HL-60 (cell line): ENCODE results near the gene NCF4.
A peak's percentile ranks its signal among the peaks of the same experiment; 100 is the strongest.

Source experiments
- DNase-seq, 2 experiments: peaks; one replicate each; pipeline ENCODE4 v3.0.0-alpha.2; 2010 to 2020; ENCODE audit warnings: low read depth in 1 of 2, low spot score in 1 of 2
- H3K27ac ChIP-seq: fragments of 250-450 bp; sonication (Bioruptor Pico); replicated peaks from 2 replicates; pipeline ENCODE4 v1.5.1; 2020; ENCODE audit warnings: mild to moderate bottlenecking, moderate library complexity
- H3K27me3 ChIP-seq: fragments of 250-450 bp; sonication (Bioruptor Pico); 2 replicates; pipeline ENCODE4 v1.5.1; 2021; ENCODE audit warnings: mild to moderate bottlenecking, moderate library complexity; ENCODE audit not compliant: insufficient read depth, poor library complexity, severe bottlenecking
- H3K4me3 ChIP-seq: replicated peaks from 2 replicates; pipeline ENCODE4 v1.5.1; 2011; ENCODE audit warnings: mild to moderate bottlenecking, control low read depth, low read length; ENCODE audit not compliant: insufficient read depth
- CTCF ChIP-seq: IDR thresholded peaks from one replicate; pipeline ENCODE4 v1.5.1; 2011; ENCODE audit warnings: low read length, control low read depth, inconsistent platforms; ENCODE audit not compliant: insufficient read depth
- GABPA ChIP-seq: IDR thresholded peaks from 2 replicates; pipeline ENCODE4 v1.6.1; 2012; ENCODE audit warnings: low read depth
- POLR2AphosphoS5 ChIP-seq: IDR thresholded peaks from 2 replicates; pipeline ENCODE4 v1.6.1; 2012; ENCODE audit warnings: low read depth
- REST ChIP-seq: IDR thresholded peaks from 2 replicates; pipeline ENCODE4 v1.6.1; 2012; ENCODE audit warnings: low read depth; ENCODE audit not compliant: insufficient replicate concordance
- SPI1 ChIP-seq: IDR thresholded peaks from 2 replicates; pipeline ENCODE4 v1.6.1; 2012; ENCODE audit warnings: low read depth, mild to moderate bottlenecking, borderline replicate concordance

NCF4 gene

GRCh38 chr22:36874736-36875135 lies 13.9 kb downstream of the NCF4 start:
- DNase-seq: no peak
- H3K27ac ChIP-seq: peak overlapping the region; percentile 61
- no peaks in the 10 kb centered on the region for H3K27me3 ChIP-seq
- TF ChIP-seq POLR2AphosphoS5 (no peak), SPI1 (no peak), REST (no peak), CTCF (no peak), GABPA (no peak)
- H3K4me3 ChIP-seq: no peak overlapping the region

GRCh38 chr22:36875741-36876140 lies 14.9 kb downstream of the NCF4 start:
- Histone ChIP-seq H3K27ac (no peak overlapping the region), H3K27me3 (no peaks in the 10 kb centered on the region), H3K4me3 (no peak overlapping the region)
- no peak for DNase-seq
- TF ChIP-seq CTCF (no peak), REST (no peak), POLR2AphosphoS5 (no peak), GABPA (no peak), SPI1 (no peak)

- Histone ChIP-seq H3K4me3 (no peak overlapping the region), H3K27me3 (no peaks in the 10 kb centered on the region), H3K27ac (no peak overlapping the region)
- no peak for DNase-seq
- no peak for TF ChIP-seq CTCF
- TF ChIP-seq REST: no peak
- TF ChIP-seq SPI1: no peak
- no peak for TF ChIP-seq GABPA
- no peak for TF ChIP-seq POLR2AphosphoS5
These were observed 19.0 kb downstream of the NCF4 start for GRCh38 chr22:36879775-36880174.
